DMS153 (cell line): ENCODE data around the gene ASAP2.

Experiments used
- DNase-seq: peaks from one replicate; lab custom pipeline; 2025; lab: John Stamatoyannopoulos, UW

The ASAP2 gene

DNA sequence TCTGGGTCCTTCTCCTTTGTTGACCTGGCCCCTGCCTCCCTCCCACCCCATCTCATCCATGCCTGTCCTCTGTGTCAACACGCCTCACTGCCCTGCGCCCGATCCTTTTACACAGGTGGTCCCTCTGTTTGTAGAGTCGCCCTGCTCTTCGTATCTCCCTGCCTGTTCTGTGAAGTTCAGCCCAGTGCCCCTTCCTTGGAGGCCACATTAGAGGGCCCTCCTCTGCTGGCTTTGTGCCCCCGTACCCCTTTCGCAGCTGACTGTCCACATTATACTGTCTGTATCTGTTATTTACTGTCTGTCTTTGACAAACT is 25.5 kb downstream of the ASAP2 start:
- DNase-seq: no peak

DNA sequence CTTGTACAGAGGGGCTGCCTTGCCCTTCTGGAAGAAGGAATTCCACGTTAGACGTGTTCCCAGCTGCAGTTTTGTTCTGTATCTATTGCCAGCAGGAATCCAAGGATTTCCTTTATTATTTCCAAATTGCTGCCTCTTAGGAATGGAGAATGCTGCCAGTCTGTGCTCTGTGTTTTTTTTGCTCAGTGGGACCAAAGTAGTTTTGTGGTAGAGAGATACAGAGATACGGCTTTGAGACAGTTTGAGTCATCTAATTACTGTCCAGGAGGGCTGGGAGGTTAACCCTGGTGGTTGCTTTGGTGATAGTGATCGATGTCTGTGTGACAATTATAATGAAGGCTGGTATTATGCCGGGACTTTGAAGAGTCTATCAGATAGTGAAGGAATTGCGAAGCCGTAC is 26.3 kb downstream of the ASAP2 start:
- DNase-seq: no peak

DNA sequence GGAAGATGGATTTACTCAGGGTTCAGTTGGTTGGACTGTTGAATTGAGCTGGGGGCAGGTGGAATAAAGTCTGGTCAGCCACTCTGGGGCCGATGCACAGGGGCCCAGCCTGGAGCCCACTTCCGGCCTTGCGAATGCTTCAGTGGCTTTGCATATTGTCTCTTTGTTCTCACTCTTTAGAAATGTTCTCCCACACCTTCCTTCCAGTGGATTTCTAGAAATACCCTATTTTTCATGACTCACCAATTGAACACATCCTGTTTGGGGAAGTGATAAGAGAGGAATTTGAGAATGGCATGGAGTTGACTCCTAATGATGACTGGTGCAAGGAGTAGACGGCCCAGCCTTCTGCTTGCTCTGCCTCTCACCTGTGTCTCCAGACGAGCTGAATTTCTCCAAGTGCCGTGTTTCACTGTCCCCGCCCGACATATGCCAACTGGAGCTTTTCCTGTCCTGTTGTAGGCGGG is 28.1 kb downstream of the ASAP2 start:
- no peak for DNase-seq

DNA sequence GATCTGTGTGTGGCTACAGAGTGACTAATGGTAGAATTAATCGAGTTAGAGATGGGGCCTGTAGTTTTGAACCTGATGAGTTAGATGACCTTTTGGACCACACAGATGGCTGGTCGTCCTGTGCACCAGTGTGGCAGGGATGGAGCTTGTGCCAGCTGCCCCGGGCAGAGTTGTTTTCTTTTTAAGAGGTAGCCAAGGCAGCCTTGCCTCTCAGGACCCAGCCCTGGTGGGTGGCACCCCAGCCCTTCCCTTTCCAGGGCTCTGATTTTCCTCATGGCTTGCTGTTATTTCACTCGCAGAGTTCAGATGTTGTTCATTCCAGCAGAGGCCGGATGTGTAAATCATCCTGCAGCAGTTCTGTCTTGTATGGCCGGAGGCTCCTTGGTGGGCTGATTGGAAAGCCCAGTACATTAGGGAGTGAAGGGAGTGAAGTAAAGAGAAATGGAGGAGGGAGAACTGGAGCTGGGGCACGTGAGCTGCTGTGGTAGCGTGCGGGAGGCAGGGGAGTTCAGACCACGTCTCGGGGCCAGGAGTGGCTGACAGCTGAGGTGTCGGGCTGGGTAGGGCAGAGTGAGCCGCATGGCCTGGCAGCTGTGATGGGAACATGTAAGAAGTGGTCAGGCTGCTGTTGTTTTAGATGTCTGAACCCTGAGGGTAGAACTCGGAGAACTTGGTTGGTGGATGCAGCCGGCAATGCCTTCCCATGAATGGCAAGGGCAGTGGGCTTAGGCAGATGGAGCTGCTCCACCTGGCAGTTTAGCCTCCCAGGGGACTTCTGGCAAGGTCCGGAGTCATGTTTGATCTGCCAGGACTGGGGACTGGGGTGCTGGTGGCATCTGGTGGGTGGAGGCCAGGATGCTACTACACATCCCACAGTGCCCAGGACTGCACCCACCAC is 28.8 kb downstream of the ASAP2 start:
- DNase-seq: no peak

DNA sequence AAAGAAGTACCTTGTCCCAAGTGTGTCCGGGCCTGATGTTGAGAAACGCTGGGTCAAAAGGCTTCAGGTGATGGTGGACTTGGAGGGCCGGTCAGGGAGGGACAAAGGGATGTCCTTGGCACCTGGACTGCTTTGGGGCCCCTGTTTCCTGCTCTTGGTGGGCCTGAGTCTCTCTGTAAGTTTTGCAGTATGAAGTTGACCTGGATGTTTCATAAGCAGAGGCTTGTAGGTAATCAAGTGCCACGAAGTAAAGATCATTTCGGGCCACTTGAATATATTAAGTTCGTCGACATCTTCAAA is 29.4 kb downstream of the ASAP2 start:
- DNase-seq: no peak

DNA sequence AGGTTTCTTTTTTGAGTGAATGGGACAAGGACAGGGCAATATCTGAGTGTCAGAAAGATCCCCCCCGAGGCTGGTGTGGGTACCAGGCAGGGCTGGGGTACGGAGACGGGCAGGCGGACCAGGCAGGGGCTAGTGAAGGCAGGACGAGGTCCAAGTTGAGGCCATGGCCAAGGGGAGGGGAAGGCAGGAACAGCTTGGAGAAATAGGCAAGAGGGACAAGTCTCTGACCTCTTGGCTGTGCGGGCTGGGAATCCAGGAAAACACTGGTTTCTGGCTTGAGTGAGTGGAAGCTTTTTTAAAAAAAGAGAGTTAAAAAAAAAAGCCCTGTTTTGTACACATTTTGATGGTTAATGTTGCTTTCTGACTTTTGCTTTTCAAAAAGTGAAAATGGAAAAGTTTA is 30.3 kb downstream of the ASAP2 start:
- DNase-seq: no peak

DNA sequence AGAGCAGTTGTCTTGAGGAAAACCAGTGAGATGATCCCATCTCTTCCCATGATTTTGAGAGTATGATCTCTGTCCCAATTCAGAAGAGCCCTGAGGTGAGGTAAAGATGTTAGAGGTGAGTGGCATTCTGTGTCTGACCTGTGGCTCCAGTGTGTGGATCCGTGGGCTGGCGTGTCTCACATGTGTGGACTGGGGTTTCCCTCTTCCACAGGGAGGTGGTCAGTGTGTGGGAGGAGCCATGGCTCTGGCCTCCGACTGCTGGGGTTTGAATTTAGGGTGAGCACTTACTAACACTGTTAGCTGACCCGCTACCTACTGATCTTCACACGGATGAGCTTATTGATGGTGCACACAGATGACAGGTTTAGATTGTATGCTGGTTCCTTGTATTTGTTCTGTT is 31.2 kb downstream of the ASAP2 start:
- no peak for DNase-seq

DNA sequence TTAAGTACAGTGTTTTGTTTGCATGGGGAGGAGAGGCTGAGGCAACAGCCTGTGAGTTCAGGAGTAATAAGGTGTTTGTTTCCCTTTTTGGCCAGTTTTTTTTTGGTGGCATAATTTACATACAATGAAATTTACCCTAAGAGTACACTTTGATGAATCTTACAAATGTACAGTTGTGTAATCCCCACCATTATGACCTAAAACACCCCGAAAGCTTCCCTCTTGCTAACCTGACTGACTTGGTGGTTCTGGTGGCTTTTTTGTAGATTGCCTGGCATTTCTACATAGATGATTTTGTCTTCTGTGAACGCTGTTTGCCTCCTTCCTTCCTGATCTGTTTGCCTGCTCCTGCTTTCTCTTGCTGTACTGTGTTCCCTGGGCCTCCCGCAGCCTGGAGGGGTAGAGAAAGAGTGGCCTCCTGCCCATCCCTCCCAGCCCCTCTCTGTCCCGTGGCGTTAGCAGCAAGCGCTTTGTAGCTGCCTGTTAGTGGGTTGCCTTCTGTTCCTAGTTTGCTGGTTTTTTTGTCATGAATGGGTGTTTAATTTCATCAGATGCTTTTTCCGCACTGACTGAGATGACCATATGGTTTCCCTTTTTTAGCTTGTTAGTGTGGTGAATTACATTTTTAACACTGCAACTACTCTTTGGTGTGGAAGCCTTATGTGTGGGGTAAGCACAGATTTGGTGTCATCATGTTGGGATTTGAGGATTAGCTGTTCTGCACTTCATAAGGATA is 32.1 kb downstream of the ASAP2 start:
- DNase-seq: no peak

DNA sequence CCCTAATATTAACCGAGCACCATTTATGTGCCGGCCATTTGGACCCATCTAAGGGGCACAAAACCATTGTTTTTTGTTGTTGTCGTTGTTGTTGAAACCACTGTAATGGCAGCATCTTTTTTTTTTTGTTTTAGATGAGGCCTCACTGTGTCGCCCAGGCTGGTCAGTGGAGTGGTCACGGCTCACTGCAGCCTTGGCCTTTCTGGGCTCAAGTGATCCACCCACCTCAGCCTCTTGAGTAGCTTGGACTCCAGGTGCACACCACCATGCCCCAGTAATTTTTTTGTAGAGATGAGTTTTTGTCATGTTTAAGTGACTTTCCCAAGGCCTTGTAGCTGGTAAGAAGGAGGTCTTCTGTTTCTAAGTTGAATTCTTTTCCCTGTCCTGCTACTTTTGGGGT is 33.0 kb downstream of the ASAP2 start:
- DNase-seq: no peak

DNA sequence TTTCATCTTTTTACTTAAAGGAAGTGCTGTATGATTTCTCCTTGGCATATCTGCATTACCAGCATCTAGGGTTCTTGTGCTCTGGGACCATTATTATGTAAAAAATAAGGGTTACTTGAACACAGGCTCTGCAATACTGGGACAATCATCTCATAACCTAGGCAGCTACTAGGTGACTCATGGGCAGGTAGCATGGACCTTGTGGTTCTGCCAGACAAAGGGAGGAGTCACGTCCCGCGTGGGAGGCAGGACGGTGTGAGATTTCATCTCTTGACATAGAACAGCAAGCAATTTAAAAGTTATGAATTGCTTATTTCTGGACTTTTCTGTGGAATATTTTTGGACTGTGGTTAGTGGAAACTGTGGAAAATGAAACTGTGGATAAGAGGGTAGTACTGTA is 34.1 kb downstream of the ASAP2 start:
- no peak for DNase-seq

DNA sequence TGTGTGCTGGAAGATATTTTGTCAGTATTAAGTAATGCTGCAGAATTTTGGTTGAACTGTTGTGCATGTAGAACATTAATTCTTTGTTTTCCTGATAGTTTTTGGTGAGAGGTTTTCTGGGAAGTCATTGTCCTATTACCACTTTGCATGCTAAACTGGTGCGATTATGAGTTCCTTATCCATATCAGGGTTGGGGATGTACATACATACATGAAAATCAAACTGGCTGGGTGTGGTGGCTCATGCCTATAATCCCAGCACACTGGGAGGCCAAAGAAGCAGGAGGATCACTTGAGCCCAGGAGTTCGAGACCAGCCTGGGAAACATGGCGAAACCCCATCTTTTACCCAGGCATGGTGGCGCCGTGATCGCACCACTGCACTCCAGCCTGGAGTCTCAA is 34.6 kb downstream of the ASAP2 start:
- DNase-seq: no peak

DNA sequence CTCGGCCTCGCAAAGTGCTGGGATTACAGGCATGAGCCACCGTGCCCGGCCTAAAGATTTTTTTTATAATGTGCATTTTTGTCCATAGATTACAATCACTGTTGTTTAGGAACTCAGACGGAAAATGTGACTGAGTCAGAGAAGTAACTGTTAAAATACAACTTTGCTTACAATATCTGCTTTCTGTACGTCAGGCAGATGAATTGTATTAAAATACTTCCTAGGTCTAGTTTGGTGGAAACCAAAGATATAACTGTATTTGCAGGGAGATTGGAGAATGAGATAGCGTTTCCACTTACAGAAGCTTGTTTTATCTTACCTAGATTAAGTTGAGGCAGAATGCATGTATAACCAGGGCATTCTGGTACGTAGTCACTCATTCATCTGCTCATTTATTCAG is 36.7 kb downstream of the ASAP2 start:
- no peak for DNase-seq

DNA sequence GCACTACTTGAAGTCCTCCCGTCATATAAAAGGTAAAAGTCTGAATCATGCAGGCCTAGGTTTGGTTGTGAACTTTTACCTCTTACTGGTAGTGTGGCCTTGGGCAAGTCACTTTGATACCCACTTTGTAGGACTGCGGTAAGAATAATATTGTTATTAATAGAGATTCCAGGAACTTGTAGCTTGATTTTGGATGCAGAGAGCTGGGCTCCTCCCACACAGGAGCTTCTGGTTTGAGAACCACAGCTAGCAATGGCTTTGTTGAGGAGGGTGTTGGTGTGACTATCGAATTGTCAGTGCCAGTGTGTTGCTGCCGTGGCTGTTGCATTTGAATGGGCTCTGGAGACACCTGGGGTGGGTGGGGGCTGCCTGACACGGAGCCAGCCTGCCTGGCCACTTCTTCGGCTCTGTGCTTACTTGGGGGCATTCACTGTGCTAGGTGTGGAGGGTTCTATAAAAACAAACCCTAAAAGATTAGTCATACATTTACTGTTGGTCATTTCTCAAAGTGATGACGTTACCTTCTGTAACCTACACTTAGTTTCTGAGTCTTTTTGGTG is 38.5 kb downstream of the ASAP2 start:
- DNase-seq: no peak

DNA sequence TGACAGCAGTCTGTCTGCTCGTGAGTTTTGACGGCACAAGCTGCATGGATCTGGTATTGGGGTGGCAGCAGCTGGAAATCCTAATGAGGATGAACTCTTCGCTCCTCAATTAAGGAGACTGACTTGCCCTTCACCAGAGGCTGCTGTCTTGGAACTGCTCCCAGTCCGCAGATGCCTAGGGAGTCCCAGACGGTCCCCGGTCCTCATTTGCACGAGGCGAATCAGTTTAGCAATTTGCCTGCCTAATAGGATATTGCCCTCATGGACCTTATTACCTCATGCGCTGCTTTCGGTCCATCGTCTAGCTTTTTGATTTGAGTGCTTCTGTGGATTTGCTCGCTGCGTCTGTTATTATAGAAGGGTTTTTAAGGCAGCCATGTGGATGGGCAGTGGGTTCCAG is 40.6 kb downstream of the ASAP2 start:
- DNase-seq: no peak

DNA sequence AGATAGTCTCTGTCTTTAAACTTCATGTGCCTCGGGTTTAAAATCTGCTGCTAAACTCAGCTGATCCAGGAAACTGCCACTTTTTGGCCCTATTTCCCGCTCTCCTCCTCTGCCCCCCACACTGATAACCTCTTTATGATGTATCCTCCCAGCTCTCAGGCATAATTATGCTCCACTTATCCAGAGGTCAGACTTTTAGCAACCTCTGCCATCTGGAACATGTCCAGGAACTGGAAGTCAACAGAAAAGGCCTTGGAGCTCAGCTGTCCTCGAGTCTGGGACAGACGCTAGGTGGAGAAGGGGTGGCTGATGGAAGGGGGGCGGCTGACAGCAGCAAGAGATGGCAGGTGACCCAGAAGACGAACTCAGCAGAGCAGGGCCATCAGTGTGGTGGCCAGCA is 41.2 kb downstream of the ASAP2 start:
- DNase-seq: peak; percentile 16

DNA sequence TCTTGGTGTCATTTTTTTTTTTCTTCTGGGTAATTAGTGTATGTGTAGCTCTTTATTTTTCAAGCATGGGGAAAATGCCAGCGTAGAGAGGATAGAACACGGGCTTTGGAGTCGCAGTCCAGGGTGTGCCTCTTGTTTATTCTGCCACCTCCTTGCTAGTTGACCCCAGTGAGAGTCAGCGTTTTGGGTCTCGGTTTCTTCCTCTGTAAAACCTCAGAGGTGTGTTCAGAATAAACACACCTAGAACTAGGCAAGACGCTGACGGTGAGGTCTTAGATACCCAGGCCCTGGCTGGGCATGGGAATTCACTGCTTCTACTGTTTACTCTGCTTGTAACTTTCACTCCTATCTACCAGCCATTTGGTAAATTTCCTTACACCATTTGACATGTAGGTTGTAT is 41.8 kb downstream of the ASAP2 start:
- DNase-seq: no peak

DNA sequence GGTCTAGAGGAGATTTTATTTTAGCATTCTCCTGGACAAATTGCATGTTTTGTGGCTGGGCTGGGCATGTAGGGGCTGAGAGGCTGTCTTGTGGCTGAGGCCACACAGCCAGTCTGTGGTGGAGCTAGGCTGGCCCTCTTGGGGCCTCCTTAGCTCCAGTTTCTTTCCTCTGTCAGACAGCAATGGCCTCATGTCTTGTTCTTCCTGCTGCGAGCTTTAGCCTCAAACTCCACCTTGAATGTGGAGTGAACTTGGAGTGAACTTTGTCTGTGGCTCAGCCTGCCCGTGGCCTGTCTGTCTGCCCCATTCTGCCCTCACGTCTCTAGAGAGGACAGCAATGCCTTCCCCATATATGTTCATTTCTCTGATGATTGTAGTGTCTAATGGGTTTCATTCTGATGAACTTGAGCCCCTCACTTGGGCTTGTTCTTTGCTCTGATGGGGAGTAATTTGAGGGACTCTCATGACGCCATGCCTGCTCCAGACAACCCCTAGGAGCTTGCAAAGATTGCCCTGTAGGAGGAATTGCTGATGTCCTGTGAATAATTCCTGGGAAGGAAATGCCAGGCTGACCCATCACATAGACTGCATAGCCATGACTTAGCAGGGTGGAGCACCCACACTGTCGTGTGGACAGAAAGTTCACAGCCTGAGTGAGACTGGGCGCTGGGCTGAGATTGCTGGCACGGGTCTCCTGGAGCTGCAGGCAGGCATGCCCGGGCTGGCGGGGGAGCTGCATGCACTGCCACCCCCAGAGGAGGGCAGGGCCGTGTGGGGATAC is 42.6 kb downstream of the ASAP2 start:
- DNase-seq: no peak

DNA sequence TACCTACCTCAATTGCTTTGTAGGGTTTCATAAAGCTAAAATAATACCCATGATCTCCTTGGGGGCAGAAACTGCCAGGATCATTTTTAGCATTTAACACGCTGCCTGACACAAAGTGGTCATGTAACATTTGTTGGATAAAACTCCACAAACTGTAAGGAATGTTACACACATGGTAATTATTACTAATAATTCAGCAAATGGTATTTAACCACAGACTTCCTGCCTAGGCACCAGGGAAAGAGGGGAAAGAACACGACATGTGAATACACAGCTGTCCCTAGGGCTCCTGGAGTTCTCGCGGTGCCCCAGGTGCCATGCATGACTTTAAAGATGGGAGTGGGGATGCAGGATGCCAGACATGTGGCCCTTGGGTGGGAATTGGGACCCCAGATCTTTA is 43.5 kb downstream of the ASAP2 start:
- DNase-seq: no peak

DNA sequence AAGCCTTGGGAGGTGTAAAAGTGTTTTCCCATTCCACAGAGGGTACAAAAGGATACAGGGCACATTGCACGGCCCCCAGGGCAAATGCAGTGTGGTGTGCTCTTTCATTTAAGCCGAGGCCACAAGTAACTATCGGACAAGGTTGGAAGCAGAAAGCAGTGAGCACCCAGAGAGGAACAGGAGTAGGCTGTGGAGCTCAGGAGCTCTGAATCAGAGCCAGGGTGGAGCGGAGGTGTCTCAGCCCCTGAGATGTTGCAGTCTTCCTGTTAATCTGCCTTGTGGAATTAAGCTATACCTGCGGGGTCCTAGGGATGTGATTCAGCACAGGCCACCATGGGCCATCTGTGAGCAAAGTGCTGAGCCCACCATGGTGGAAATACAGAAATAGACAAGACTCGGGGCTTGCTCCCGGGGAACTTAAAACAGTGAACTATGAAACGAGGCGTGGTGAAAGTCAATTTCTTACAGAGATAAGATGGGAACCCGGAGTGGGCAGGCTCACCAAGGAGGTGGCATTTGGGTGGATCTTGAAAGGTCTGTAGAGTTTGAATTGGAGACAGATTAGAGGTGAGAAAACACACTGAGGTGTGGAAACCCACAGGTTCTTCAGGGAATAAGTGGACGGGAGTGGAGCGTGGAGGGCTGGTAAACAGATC is 44.0 kb downstream of the ASAP2 start:
- no peak for DNase-seq

DNA sequence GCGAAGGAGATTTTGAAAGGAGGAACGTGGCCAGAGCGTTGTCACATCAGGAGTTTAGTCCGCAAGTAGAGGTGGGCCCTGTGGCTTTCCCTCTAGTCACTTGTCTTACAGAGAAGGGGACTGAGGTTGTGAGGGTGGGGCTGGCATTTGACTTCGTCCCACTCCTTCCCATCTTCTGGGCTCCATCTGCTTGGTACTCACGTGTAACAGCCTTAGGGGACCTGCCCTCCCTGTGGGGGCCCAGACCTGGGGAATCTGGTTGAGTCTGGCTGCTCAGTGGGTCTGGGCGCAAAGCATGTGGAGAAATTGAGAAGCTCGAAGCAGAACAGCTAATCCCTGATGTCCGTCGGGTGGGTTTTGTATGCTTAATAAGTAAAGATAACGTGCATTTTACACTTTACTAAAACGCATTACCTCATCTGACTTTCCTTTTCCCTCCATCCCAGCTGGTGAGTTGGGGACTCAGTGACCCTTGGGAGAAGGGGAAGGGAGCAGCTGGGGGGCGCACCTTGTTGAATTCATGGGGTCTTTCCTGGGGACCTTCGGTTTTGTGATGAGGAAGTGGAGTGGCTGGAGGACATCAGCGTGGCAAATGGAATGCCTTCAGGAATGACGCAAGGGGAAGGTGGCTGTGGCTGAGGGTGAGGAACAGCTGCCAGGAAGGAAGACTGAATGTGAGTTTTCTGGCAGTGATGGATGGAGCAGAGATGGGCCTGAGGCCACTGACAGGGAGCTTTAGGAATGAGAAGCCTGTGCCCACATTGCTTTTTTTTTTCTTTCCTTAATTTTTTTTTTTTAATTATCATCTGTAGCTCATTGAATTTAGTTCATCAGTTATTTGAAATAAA is 44.8 kb downstream of the ASAP2 start:
- DNase-seq: no peak

DNA sequence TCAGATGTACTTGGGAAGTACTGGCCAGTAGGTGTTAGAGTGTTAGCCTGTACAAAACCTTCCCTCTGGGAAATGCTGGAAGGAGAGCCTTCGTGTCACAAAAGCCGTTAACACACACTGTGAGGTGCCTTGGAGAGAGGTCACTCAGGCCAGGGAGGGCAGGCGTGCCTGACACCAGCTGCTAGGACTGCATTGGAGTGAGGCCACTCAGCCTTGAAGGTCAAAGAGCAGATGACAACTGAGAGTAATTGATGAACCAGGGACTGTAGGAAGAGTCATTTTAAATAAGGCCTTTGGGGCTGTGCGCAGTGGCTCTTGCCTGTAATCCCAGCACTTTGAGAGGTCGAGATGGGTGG is 45.4 kb downstream of the ASAP2 start:
- DNase-seq: no peak
